IMR-90 (cell line): ENCODE data around the gene BNIP3. TPM values are rescaled to one million over a fixed set of nuclear protein-coding genes. Genes with fewer than 3 reads are reported as not detected.
A peak's percentile ranks its signal among the peaks of the same experiment; 100 is the strongest.

ENCODE experiments used
- ATAC-seq: fragments of 200-7000 bp; cut with Tn5 transposase; 2 replicates; pipeline ENCODE4 v1.9.1; 2020; ENCODE audit warnings: low read depth, mild to moderate bottlenecking, moderate library complexity
- BruUV-seq: library from RNA; stranded (reverse); fragments of 400-500 nt; replicated peaks from 2 replicates; lab custom pipeline; 2021; lab: Mats Ljungman, UMichigan
- CTCF ChIA-PET: fragments of 300-600 bp; formaldehyde crosslinking; extraction: SDS; loops from one replicate; lab custom pipeline; 2021; ENCODE audit warnings: antibody characterized with exemption; lab: Yijun Ruan, JAX
- POLR2A ChIA-PET: fragments of 300-600 bp; sonication (Branson Sonifier 250); formaldehyde crosslinking; loops from one replicate; lab custom pipeline; 2022; ENCODE audit warnings: antibody characterized with exemption; ENCODE audit not compliant: unreplicated experiment; lab: Charles Lee
- DNase-seq: peaks from one replicate; pipeline ENCODE4 v3.0.0; 2013
- H2AFZ ChIP-seq: replicated peaks from 2 replicates; pipeline ENCODE3; 2013; ENCODE audit warnings: low read length, mild to moderate bottlenecking; ENCODE audit not compliant: poor library complexity
- H2AK5ac ChIP-seq: 2 replicates; pipeline ENCODE4 v1.6.1; 2013; ENCODE audit warnings: low read depth, low read length, inconsistent platforms
- H2AK9ac ChIP-seq: replicated peaks from 2 replicates; pipeline ENCODE3; 2013; ENCODE audit warnings: mild to moderate bottlenecking, low read depth, low read length, moderate library complexity; ENCODE audit not compliant: poor library complexity
- H2BK120ac ChIP-seq: 2 replicates; pipeline ENCODE4 v1.6.1; 2013; ENCODE audit warnings: low read depth, low read length, inconsistent platforms
- H2BK15ac ChIP-seq: 3 replicates; pipeline ENCODE4 v1.6.1; 2013; ENCODE audit warnings: low read depth, low read length, inconsistent platforms
- H2BK20ac ChIP-seq: 2 replicates; pipeline ENCODE4 v1.6.1; 2013; ENCODE audit warnings: low read depth, mild to moderate bottlenecking, inconsistent platforms, low read length, moderate library complexity
- H2BK5ac ChIP-seq: 2 replicates; pipeline ENCODE4 v1.6.1; 2013; ENCODE audit warnings: mild to moderate bottlenecking, low read depth, low read length, inconsistent platforms; ENCODE audit not compliant: poor library complexity, severe bottlenecking
- H3K14ac ChIP-seq: replicated peaks from 2 replicates; pipeline ENCODE4 v1.6.1; 2013; ENCODE audit warnings: low read depth, low read length, inconsistent platforms
- H3K18ac ChIP-seq: 2 replicates; pipeline ENCODE4 v1.6.1; 2013; ENCODE audit warnings: low read depth, low read length, control low read depth
- H3K23ac ChIP-seq: 2 replicates; pipeline ENCODE4 v1.6.1; 2013; ENCODE audit warnings: low read depth, low read length, inconsistent platforms
- H3K27ac ChIP-seq: 2 replicates; pipeline ENCODE4 v1.5.1; 2013; ENCODE audit warnings: mild to moderate bottlenecking, control low read depth, low read length; ENCODE audit not compliant: insufficient read depth
- H3K27me3 ChIP-seq: 2 replicates; pipeline ENCODE4 v1.6.1; 2013; ENCODE audit warnings: low read length; ENCODE audit not compliant: control insufficient read depth, insufficient read depth
- H3K36me3 ChIP-seq: 2 replicates; pipeline ENCODE4 v1.6.1; 2013; ENCODE audit warnings: low read length, mixed read lengths; ENCODE audit not compliant: control insufficient read depth, insufficient read depth
- H3K4ac ChIP-seq: 2 replicates; pipeline ENCODE4 v1.6.1; 2013; ENCODE audit warnings: low read depth, low read length, inconsistent platforms
- H3K4me1 ChIP-seq: 2 replicates; pipeline ENCODE4 v1.6.1; 2013; ENCODE audit warnings: low read length, mixed read lengths; ENCODE audit not compliant: control insufficient read depth, insufficient read depth
- H3K4me2 ChIP-seq: 2 replicates; pipeline ENCODE4 v1.6.1; 2013; ENCODE audit warnings: low read depth, mild to moderate bottlenecking, control low read depth, low read length, moderate library complexity
- H3K4me3 ChIP-seq: 2 replicates; pipeline ENCODE4 v1.5.1; 2013; ENCODE audit warnings: low read depth, mild to moderate bottlenecking, control low read depth, low read length, moderate library complexity; ENCODE audit not compliant: insufficient read depth
- H3K56ac ChIP-seq: 2 replicates; pipeline ENCODE4 v1.6.1; 2013; ENCODE audit warnings: low read length, inconsistent platforms; ENCODE audit not compliant: insufficient read depth; ENCODE audit errors: extremely low read depth
- H3K79me1 ChIP-seq, 2 experiments: 2 replicates each; pipeline ENCODE4 v1.6.1; 2013; ENCODE audit warnings: low read length in 2 of 2, inconsistent platforms in 1 of 2, low read depth in 1 of 2
- H3K9ac ChIP-seq: 2 replicates; pipeline ENCODE4 v1.6.1; 2013; ENCODE audit warnings: low read depth, low read length, control low read depth
- H3K9me1 ChIP-seq: 2 replicates; pipeline ENCODE4 v1.6.1; 2013; ENCODE audit warnings: low read length, inconsistent platforms; ENCODE audit not compliant: insufficient read depth
- H3K9me3 ChIP-seq: 2 replicates; pipeline ENCODE4 v1.6.1; 2013; ENCODE audit warnings: low read length; ENCODE audit not compliant: control insufficient read depth, insufficient read depth
- H4K20me1 ChIP-seq: 2 replicates; pipeline ENCODE4 v1.6.1; 2013; ENCODE audit warnings: low read length, inconsistent platforms; ENCODE audit not compliant: insufficient read depth
- H4K5ac ChIP-seq: 2 replicates; pipeline ENCODE4 v1.6.1; 2013; ENCODE audit warnings: mild to moderate bottlenecking, low read depth, low read length, control low read depth
- H4K8ac ChIP-seq, 2 experiments: 2 replicates each; pipeline ENCODE4 v1.6.1; 2013; ENCODE audit warnings: low read depth in 2 of 2, low read length in 2 of 2, control low read depth in 1 of 2, inconsistent platforms in 1 of 2
- H4K91ac ChIP-seq: 2 replicates; pipeline ENCODE4 v1.6.1; 2013; ENCODE audit warnings: low read depth, low read length, inconsistent platforms; ENCODE audit not compliant: insufficient read depth
- BHLHE40 ChIP-seq: fragments of 150-350 bp; IDR thresholded peaks from 2 replicates; pipeline ENCODE4 v1.6.1; 2016; ENCODE audit warnings: mild to moderate bottlenecking, low read depth, low read length
- CEBPB ChIP-seq: IDR thresholded peaks from 2 replicates; pipeline ENCODE4 v1.6.1; 2012; ENCODE audit warnings: low read depth, low read length, improper control_type of control experiment
- CTCF ChIP-seq: conservative IDR thresholded peaks from 2 replicates; pipeline ENCODE4 v1.5.1; 2012; ENCODE audit warnings: mild to moderate bottlenecking, low read depth, low read length, improper control_type of control experiment
- MAZ ChIP-seq: IDR thresholded peaks from 2 replicates; pipeline ENCODE4 v1.6.1; 2012; ENCODE audit warnings: low read depth, mild to moderate bottlenecking, low read length, improper control_type of control experiment, moderate library complexity, borderline replicate concordance
- MXI1 ChIP-seq: IDR thresholded peaks from 2 replicates; pipeline ENCODE4 v1.6.1; 2012; ENCODE audit warnings: low read depth, mild to moderate bottlenecking, low read length, moderate library complexity, borderline replicate concordance
- NFE2L2 ChIP-seq: fragments of 150-350 bp; IDR thresholded peaks from 2 replicates; pipeline ENCODE4 v1.6.1; 2016; ENCODE audit warnings: low read depth, mild to moderate bottlenecking, low read length
- RCOR1 ChIP-seq: IDR thresholded peaks from 2 replicates; pipeline ENCODE4 v1.6.1; 2012; ENCODE audit warnings: mild to moderate bottlenecking, low read length, improper control_type of control experiment; ENCODE audit not compliant: insufficient replicate concordance
- SMC3 ChIP-seq: fragments of 150-350 bp; IDR thresholded peaks from 2 replicates; pipeline ENCODE4 v1.6.1; 2016; ENCODE audit warnings: low read depth, mild to moderate bottlenecking, antibody characterized with exemption, low read length, moderate library complexity
- USF2 ChIP-seq: fragments of 150-350 bp; IDR thresholded peaks from 2 replicates; pipeline ENCODE4 v1.6.1; 2017; ENCODE audit warnings: mild to moderate bottlenecking, antibody characterized with exemption, low read length, low read depth
- WGBS, 2 experiments: methylation state at CpG; one replicate each; pipeline versions ENCODE4 v1.1.5 to v1.1.7; 2013; ENCODE audit warnings: missing lambda C conversion rate in 2 of 2; ENCODE audit not compliant: insufficient read length in 1 of 2; ENCODE audit errors: extremely low coverage in 2 of 2; 5-methylcytosine and 5-hydroxymethylcytosine counted together
- dilution Hi-C: fragments of 300-500 bp; cut with HindIII; formaldehyde crosslinking; loops from one replicate; pipeline ENCODE4 v1.14.3; 2018; ENCODE audit warnings: low sequenced_read_pairs; ENCODE audit not compliant: unreplicated experiment
- in situ Hi-C: fragments of 300-500 bp; cut with MboI; formaldehyde crosslinking; loops from 3 replicates; pipeline ENCODE4 v1.14.3; 2019; ENCODE audit warnings: low sequenced_read_pairs, inconsistent platforms, mixed read lengths
- intact Hi-C: fragments of 100-400 bp; cut with micrococcal nuclease; formaldehyde crosslinking; loops from 2 replicates; pipeline ENCODE4 v1.10.0; 2022
- polyA plus RNA-seq, 3 experiments: library from polyadenylated mRNA; depleted of rRNA; stranded (reverse); fragments of >200 nt; gene quantifications; 2 replicates each; pipeline ENCODE4 v1.2.3, GENCODE V29; 2012; ENCODE audit warnings: low replicate concordance in 1 of 3
- total RNA-seq: library from RNA; depleted of rRNA; stranded (reverse); fragments of >200 nt; gene quantifications from 2 replicates; pipeline ENCODE4 v1.2.3, GENCODE V29; 2012

BNIP3 gene
- total and polyA plus RNA-seq, 2 of the 4 experiments (the other 2 are of a cell fraction) = 134 to 211 TPM

GRCh38 chr10:131982185-131982756, 548 bp upstream of the BNIP3 start:
- Histone ChIP-seq H3K4me2 (peak overlapping the region; percentile 62), H4K8ac (peak overlapping the region; percentile 67 to 77; a peak in 2 of 4 replicates), H2BK120ac (peak overlapping the region; percentile 43; the same call in 1 of the 2 replicates), H4K20me1 (peaks cover 37% of the 10 kb centered on the region), H3K56ac (no peak overlapping the region), H3K18ac (no peak overlapping the region; the same call in 1 of the 2 replicates), H2AFZ (peak overlapping the region; percentile 96), H4K91ac (peak overlapping the region; percentile 43; the same call in 1 of the 2 replicates), H2AK9ac (peak overlapping the region; percentile 90), H2AK5ac (no peak overlapping the region; the same call in 1 of the 2 replicates), H3K9ac (peak overlapping the region; percentile 79), H3K4me3 (peak overlapping the region; percentile 78), H3K23ac (no peak overlapping the region), H2BK20ac (no peak overlapping the region), H3K79me1 (peaks cover 0 to 44% of the 10 kb centered on the region in 2 experiments; a peak in 2 of 4 replicates), H3K36me3 (peaks cover 16% of the 10 kb centered on the region), H3K27ac (peak overlapping the region; percentile 81), H3K9me1 (peaks cover 10% of the 10 kb centered on the region; the same call in 1 of the 2 replicates), H3K14ac (peak overlapping the region; percentile 61; the same call in 1 of the 2 replicates), H3K4me1 (peaks cover 12% of the 10 kb centered on the region), H2BK5ac (peak overlapping the region; percentile 92), H2BK15ac (no peak overlapping the region), H4K5ac (peak overlapping the region; percentile 62; the same call in 1 of the 2 replicates), H3K27me3 (no peaks in the 10 kb centered on the region), H3K4ac (peak overlapping the region; percentile 71), H3K9me3 (no peaks in the 10 kb centered on the region)
- dilution Hi-C loops = no loop called here
- TF ChIP-seq RCOR1 (no peak), BHLHE40 (no peak), NFE2L2 (no peak), CEBPB (no peak), CTCF (no peak), USF2 (no peak), MAZ (no peak), MXI1 (no peak), SMC3 (no peak)
- intact Hi-C loops = loop anchor here (2.0 to 5.0 kb wide), 3 partner anchors 35 to 85 kb away; partner anchors contain the start of genes JAKMIP3 and PPP2R2D
- in situ Hi-C loops = no loop called here
- WGBS, 2 experiments = 4% methylated on average over 26 of the region's 83 CpGs; no CpG with 5 or more reads in 1 of the 2 experiments
- ATAC-seq (peak; percentile 0; the same call in 1 of the 2 replicates), DNase-seq (no peak)
- BruUV-seq = no TSS peak
- POLR2A ChIA-PET = no interaction called here
- CTCF ChIA-PET = interaction anchor here (2.3 kb wide), 1 partner anchor 41 kb away, joined by 11 read pairs; no protein-coding TSS in a partner anchor
